Activated T-helper 2 cell treated with anti-CD3 and anti-CD28 coated beads, Interferon-gamma antibody, Interleukin-2, Interleukin-4, amounts not matched to agents 10 μg/mL and 5 μg/mL and 100 μg/mL, durations not matched to agents 14 hours and 24 hours and 36 hours (primary cell): Measurements from ENCODE around the gene JPH2. TPM values are rescaled to one million over a fixed set of nuclear protein-coding genes. Genes with fewer than 3 reads are reported as not detected.

Experiments used
- DNase-seq: peaks from one replicate; pipeline ENCODE4 v3.0.0; 2021; ENCODE audit warnings: low spot score
- H3K27ac Mint-ChIP-seq: one replicate; pipeline ENCODE4 v1.8.0; 2021; ENCODE audit warnings: mixed read lengths
- H3K27me3 Mint-ChIP-seq: one replicate; pipeline ENCODE4 v1.8.0; 2021; ENCODE audit warnings: low read depth, mixed read lengths
- H3K36me3 Mint-ChIP-seq: one replicate; pipeline ENCODE4 v1.8.0; 2021; ENCODE audit warnings: low read depth, mixed read lengths
- H3K4me1 Mint-ChIP-seq: one replicate; pipeline ENCODE4 v1.8.0; 2021; ENCODE audit warnings: low read depth, mixed read lengths
- H3K4me3 Mint-ChIP-seq: one replicate; pipeline ENCODE4 v1.8.0; 2021; ENCODE audit warnings: low read depth, mild to moderate bottlenecking, moderate library complexity, mixed read lengths
- H3K9me3 Mint-ChIP-seq: one replicate; pipeline ENCODE4 v1.8.0; 2021; ENCODE audit warnings: mixed read lengths
- intact Hi-C: fragments of 100-400 bp; cut with micrococcal nuclease; formaldehyde crosslinking; loops from one replicate; pipeline ENCODE4 v1.15.1; 2023
- total RNA-seq: library from RNA; stranded (reverse); gene quantifications from 2 replicates; pipeline ENCODE4 v1.2.3, GENCODE V29; 2022

JPH2 gene
- total RNA-seq, 1 donor from 2014 or later, result not detected

GRCh38 chr20:44067650-44068081 is 119.3 kb downstream of the JPH2 start:
- Mint-ChIP-seq H3K4me3 (no peak overlapping the region), H3K27ac (no peak overlapping the region), H3K9me3 (peaks cover 6% of the 10 kb centered on the region), H3K36me3 (peaks cover 9% of the 10 kb centered on the region), H3K4me1 (peaks cover 36% of the 10 kb centered on the region), H3K27me3 (peaks cover 14% of the 10 kb centered on the region)
- no peak for DNase-seq
- intact Hi-C loops, result loop anchor here (5.0 kb wide), 2 partner anchors 35 to 115 kb away; no protein-coding TSS in a partner anchor

GRCh38 chr20:44066645-44067606 is 120.1 kb downstream of the JPH2 start:
- intact Hi-C loops, result loop anchor here (5.0 kb wide), 2 partner anchors 35 to 115 kb away; no protein-coding TSS in a partner anchor
- peaks cover 9% of the 10 kb centered on the region for H3K36me3 Mint-ChIP-seq
- H3K4me1 Mint-ChIP-seq, result peaks cover 33% of the 10 kb centered on the region
- H3K9me3 Mint-ChIP-seq, result peaks cover 6% of the 10 kb centered on the region
- H3K27ac Mint-ChIP-seq, result no peak overlapping the region
- no peak overlapping the region for H3K4me3 Mint-ChIP-seq
- peaks cover 14% of the 10 kb centered on the region for H3K27me3 Mint-ChIP-seq
- DNase-seq, result no peak

GRCh38 chr20:44065401-44066340 is 121.3 kb downstream of the JPH2 start:
- H3K27ac Mint-ChIP-seq, result no peak overlapping the region
- intact Hi-C loops, result loop anchor here (5.0 kb wide), 2 partner anchors 33 to 113 kb away; no protein-coding TSS in a partner anchor
- no peak for DNase-seq
- H3K4me1 Mint-ChIP-seq, result peaks cover 27% of the 10 kb centered on the region
- no peak overlapping the region for H3K4me3 Mint-ChIP-seq
- peaks cover 9% of the 10 kb centered on the region for H3K36me3 Mint-ChIP-seq
- H3K9me3 Mint-ChIP-seq, result peaks cover 6% of the 10 kb centered on the region
- H3K27me3 Mint-ChIP-seq, result peaks cover 18% of the 10 kb centered on the region

GRCh38 chr20:44064501-44065400 is 122.2 kb downstream of the JPH2 start:
- no peak overlapping the region for H3K4me3 Mint-ChIP-seq
- DNase-seq, result no peak
- peaks cover 19% of the 10 kb centered on the region for H3K27me3 Mint-ChIP-seq
- H3K36me3 Mint-ChIP-seq, result peaks cover 11% of the 10 kb centered on the region
- H3K27ac Mint-ChIP-seq, result no peak overlapping the region
- H3K9me3 Mint-ChIP-seq, result peaks cover 6% of the 10 kb centered on the region
- intact Hi-C loops, result loop anchor here (5.0 kb wide), 2 partner anchors 32 to 112 kb away; no protein-coding TSS in a partner anchor
- H3K4me1 Mint-ChIP-seq, result peaks cover 20% of the 10 kb centered on the region

Other genes with a start within 250 kb of the JPH2 start
- gene OSER1, start 23.6 kb upstream of the JPH2 start, total RNA-seq, result 21.4 and 22.4 TPM in 2 replicates
- gene GDAP1L1, start 60.1 kb upstream of the JPH2 start, total RNA-seq, result not detected in 2 replicates
- 2.4 and 2.5 TPM in 2 replicates for gene FITM2, start 124.0 kb upstream of the JPH2 start, total RNA-seq
- not detected in 2 replicates for gene R3HDML, start 149.9 kb upstream of the JPH2 start, total RNA-seq
- not detected in 2 replicates for gene HNF4A, start 168.5 kb upstream of the JPH2 start, total RNA-seq